IPS DF 4.7 (cell line): Measurements from ENCODE around the gene DNAJC1.

ENCODE experiments used
- DNase-seq: peaks from one replicate; pipeline ENCODE4 v3.0.0-alpha.2; 2013; ENCODE audit warnings: low spot score; ENCODE audit errors: extremely low read depth

DNAJC1 gene

DNA sequence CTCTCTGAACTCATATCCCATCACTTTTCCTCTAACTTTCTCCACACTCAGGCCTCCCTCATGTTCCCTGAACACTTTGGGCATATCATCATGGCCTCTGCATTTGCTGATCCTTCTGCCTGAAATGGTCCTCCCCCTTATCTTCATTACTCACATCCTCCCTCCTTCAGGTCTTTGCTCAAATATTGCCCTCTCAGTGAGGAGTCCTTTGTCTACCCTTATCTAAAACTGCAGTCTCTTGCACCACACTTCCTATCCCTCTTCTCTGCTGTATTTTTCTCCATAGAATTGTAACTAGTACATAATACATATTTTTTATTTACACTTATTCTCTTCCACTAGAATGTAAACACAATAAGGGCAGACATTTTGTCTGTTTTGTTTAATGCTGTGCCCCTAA, 41.7 kb downstream of the DNAJC1 start:
- no peak for DNase-seq

DNA sequence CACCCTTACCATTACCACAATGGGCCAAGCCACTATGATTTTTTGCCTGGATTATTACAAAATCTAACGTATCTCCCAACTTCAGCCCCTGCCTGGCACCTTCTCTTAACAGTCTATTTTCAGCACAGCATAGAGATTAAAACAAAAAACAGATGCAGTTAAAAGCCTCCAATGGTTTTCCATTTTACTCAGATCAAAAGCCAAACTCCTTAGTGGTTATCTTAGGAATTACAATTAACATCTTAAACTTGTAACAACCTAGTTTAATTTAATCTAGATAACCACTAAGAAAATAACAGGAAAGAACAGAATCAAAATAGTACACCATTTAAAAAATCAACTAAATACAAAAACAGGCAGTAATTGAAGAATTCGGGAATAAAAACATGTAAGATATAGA, 43.5 kb downstream of the DNAJC1 start:
- DNase-seq: no peak

DNA sequence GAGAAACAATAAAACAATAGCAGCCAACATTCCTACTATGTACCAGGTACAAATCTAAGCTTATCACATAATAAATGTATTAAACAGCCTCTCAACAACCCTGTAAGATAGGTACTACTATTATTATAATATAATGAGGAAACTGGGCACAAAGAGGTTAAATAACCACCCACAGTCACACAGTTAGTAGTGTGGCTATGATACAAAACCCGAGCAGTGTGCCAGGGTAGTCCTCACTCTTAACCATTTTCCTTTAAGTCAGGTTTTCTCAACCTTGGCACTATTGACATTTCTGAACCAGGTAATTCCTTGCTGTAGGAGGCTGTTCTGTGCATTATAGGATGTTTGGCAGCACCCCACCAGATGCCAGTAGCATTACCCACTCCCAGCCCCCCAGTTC, 48.8 kb downstream of the DNAJC1 start:
- no peak for DNase-seq

DNA sequence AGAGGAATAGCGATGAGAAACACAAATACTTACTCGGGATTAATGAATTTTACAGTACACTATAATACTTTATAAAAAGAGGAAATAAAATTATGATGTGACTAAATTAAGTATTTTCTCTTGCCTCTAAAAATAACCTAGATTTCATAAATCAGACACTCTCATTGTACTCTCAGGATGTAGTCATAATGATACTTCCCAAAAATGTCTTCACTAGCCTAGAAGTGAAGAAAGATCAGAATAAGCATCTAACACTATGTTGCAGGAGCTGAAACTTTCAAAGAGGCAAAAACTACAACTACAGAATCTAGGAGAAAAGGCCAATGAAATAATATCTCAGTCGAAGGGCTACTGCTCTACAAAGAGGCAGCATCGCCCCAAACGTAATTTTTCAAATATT, 49.4 kb downstream of the DNAJC1 start:
- DNase-seq: no peak

DNA sequence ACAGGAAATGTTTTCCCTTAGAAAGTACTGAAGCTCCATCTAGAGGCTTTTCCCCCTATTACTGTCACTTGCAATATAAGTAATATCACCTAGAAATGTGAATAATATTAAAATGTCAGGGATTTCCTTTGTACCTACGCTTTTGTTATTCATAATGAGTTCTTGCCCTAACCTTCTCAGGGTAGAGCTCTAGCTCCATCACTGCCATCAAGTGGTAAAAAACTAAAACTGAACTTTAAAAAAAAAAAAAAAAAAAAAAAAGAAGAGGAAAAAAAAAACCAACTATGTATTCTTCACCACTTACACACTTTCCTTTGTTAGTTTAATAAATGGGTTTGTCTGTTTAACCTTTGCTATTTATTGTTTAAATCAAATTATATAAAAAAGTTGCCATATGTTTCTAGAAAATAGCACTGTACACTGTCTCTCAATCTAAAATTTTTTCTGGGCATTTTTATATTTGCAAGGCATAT, 49.9 kb downstream of the DNAJC1 start:
- DNase-seq: no peak

DNA sequence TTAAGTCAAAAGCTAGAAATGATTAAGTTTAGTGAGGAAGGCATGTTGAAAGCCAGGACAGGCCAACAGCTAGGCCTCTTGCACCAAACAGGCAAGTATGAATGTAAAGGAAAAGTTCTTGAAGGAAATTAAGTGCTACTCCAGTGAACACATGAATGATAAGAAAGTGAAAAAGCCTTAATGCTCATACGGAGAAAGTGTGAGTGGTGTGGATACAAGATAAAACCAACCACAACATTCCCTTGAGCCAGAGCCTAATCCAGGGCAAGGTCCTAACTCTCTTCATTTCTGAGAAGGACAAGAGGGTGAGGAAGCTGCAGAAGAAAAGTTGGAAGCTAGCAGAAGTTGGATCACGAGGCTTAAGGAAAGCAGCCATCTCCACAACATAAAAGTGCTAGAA, 53.0 kb downstream of the DNAJC1 start:
- no peak for DNase-seq

DNA sequence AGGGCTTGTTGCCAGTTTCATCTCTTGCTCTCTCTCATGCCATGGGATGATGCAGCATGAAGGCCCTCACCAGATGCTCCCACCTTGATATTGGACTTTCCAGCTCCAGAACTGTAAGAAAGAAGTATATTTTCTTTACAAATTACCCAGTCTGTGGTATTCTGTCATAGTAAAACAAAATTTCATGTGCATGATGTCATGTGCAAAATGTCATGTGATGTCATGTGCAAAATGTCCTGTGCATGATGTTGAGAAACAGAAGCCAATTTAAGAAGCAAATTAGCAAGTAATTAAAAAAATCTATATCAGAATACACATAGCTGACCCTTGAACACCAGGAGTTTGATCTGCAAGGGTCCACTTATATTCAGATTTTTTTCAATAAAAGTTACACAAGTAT, 56.6 kb downstream of the DNAJC1 start:
- no peak for DNase-seq

DNA sequence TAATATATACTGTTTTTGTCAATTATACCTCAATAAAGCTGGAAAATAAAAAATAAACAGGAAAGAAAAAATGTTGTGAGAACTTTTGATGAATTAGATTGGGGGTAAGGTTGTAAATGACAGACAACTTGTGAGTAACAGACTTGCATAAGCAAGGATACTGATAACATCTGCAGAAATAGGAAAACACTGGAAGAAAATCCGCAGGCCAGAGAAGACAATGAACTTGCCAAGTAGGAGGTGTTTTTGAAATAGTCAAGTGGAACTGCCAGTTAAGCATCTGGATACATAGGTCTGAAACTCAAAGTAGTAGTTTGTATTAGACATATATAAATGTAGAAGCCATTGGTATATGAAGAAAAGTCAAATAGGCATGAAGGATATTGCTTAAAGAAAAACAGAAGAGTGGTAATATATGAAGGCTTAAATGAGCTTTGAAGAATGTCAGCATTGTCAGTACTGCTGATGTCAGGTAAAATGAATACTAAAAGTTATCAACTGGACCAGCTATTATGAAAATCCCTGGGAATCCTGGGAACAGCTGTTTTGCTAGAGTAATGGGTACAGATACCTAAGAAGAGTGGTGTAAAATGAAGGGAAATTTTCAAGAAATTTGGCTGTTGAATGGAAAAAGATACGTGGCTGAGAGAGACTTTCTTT, 58.7 kb downstream of the DNAJC1 start:
- no peak for DNase-seq

DNA sequence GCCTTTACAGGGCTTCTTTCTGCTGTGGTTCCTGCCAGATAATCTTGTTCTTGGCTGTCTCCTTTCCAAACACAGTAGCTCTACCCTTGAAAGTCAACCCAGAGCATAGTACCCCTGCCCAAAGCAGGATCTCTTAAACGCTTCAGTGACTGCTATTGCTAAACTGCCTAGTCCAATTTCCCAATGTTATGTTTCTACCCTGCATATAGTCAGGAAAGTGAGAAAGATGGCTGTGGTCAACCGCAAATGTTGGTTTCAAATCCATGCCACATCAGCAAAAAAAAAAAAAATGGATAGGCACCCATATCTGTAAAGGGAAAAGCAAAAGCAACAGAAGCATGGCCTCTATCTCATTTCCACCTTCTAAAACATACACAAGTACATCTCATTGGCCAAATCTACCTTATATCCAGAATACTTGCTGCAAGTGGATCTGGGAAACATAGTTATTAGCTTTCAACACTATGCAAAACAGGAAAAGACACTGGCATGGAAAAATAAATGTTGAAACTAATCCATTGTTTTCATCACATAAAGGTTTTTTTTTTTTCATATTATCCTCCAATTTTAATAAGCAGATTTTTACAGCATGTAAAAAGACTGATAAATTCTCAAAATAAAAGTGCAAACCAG, 59.8 kb downstream of the DNAJC1 start:
- DNase-seq: no peak

DNA sequence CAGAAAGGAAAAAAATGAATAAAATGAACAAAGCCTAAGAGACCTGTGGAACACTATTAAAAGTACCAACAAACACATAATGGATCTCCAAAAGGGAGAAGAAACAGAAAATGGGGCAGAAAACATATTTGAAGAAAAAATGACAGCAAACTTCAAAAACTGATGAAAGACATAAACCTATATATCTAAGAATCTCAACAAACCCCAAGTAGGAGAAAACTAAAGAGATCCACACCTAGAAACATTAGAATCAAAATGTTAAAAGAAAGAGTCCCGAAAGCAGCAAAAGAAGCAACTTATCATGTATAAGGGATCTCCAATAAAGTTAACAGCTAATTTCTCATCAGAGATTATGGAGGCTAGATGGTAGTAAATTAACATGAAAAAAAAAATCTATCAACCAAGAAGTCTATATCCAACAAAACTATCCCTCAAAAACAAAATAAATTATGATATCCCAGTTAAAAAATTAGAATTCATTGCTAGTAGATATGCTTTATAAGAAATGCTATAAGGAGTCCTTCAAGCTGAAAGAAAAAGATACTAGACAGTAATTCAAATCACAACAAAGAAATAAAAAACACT, 68.0 kb downstream of the DNAJC1 start:
- DNase-seq: no peak

DNA sequence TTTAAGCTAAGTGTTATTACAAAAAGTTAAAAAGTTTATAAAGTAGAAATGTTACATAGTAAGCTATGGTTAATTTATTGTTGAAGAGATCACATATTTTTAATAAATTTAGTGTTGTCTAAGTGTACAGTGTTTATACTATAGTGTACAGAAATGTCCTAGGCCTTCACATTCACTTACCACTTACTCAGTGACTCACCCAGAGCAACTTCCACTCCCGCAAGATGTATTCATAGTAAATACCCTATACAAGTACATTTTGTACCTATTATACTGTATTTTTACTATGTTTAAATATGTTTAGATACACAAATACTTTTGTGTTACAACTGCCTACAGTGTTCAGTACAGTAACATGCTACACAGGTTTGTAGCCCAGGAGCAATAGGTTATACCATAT, 69.2 kb downstream of the DNAJC1 start:
- DNase-seq: no peak

DNA sequence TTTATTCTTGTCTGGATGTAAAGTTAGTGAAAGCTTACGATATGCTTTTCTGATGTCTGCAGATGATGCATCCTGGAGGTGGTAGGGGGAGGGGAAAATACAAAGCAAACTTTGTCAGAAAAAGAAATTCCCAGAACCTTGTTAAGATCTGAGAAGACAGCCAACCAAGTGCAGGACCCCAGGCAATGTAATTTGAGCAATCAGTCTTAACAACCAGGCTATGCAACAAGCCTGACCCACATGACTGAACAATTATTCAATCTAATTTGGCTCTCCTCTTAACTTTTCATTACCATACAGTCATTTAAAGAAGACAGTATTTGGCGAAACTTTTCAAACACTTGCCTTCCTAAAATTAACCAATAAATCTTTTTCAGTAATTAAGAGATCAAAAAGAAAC, 74.5 kb downstream of the DNAJC1 start:
- DNase-seq: no peak

DNA sequence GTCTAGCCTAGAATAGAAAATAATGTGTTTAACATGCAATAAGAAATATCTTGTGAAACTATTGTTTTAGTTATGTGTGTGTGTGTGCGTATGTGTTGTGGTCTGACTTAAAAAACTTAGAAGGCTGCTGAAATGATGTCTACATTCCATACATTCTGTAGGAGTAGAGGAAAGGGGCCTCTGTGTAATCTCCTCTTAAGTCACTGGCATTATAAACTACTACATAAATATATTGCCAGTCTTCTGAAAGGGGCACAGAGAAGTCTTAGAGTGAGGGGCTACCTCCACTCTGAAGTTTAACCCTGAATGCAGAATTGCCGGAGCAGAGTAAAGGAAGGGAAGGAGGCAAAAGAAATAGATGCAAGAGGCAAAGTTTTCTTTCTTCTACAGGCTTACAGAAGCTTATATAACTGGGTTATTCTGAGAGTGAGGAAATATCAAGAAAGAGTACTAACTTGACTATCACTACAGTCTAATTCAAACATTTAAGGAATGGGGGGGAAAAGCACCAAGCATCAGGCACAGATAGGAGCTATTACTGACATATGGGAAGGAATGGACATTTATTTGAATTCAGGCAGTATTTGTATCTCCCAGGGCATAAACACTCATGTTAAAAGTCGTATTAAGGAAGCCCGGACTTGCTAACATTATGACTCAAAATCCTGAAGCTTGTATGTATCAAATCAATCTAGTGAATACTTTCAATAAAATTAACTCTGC, 75.7 kb downstream of the DNAJC1 start:
- no peak for DNase-seq

DNA sequence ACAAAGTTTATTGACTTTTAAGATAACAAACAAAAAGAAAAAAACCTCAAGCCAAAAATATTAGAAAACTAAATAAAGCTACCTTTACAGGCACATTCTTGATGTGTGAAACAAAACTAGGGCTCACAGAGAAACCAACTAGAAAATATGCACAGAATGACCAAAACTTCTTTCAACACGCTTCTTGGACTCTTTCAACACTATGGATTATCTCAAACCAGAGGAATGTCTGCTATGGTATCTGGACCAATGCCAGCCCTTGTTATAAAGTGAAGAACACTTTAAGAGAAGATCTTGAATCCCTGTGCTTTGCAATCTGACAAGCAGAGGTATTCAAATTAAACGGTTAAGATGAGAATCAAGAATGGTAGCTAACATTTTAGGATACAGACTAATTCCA, 76.6 kb downstream of the DNAJC1 start:
- DNase-seq: no peak

DNA sequence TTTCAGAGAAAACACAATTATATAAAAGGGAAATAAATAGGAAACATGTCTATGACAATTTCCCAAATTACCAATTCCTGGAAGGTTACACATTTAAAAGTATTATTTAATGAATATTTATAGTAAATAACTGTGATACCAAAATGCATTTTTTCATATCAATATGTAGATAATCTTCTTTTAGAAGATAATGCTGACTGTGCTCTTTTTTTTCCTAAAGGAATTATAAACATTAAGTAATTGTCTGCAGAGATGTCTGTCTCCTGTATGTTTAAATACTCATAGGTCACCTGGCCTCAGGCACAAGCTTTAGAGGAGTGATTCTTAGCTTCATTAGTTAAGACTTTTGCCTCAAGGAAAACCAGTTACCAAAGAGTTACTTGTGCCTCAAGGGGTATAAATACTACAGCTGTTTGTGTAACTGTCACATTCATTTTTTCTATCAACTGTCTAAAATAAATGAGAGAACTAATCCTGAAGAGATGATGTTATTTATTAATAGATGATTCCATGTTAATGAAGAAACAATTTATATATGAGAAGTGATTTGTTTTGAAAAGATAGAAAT, 77.1 kb downstream of the DNAJC1 start:
- DNase-seq: no peak

DNA sequence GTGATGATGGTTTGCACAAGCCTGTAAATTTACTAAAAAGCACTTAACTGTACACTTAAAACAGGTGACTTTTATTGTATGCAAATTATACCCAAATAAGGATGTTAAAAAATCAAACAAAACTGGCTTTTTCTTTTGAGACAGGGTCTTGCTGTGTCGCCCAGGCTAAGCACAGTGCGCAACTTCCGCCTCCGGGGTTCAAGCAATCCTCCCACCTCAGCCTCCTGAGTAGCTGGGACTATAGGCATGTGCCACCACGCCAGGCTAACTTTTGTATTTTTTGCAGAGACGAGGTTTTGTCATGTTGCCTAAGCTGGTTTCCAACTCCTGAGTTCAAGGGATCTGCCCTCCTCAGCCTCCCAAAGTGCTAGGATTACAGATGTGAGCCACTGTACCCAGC, 77.7 kb downstream of the DNAJC1 start:
- no peak for DNase-seq

DNA sequence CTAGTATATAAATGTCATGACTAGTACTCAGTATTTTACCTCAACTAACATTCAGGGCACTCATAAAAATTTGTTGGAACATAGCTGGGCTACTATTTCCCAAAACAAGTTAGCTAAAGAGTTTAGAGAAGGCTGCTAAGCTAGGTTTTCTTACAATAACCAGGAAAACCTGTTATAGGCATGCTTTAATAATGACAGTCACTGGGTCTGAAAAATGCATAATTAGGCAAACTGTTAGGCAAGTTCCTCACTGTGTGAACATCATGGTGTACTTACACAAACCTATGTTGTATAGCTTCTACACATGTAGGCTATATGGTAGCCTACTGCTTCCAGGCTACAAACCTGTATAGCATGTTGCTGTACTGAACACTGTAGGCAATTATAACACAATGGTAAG, 79.0 kb downstream of the DNAJC1 start:
- DNase-seq: no peak

DNA sequence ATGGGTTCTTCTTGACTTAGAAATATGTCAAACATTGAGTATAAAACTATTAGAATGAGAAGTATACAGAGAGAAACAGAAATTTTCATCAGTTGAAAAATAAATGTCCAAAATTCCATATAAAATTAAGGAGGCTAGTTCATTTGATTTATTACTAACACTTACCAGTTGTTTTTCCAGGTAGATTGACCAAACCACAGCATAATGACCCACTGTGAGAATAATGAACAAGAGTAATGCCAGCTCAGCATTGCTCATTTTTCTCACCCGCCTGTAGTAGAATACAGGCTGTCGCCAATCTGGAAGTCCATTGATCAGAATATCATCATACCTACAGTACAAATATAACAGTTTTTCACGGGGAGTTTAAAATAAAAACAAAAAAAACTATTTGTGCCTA, 82.9 kb downstream of the DNAJC1 start:
- no peak for DNase-seq

DNA sequence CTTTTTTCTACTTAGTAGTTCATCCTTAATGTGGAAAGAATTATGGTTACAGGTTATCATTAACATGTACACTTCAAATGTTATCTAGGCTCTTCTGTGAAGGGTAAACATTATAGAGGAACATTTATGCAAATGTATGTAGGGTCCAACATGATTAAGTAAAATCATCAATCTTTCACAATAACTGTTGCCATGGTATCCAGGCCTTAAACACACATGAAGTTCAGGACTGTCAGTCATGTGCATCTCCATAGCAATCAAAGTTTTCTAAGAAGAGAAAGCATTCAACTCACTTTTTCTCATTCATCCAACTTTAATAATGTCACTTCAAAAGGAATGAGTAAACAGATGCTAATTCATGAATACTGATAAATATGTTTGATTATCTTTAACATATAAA, 83.6 kb downstream of the DNAJC1 start:
- no peak for DNase-seq

DNA sequence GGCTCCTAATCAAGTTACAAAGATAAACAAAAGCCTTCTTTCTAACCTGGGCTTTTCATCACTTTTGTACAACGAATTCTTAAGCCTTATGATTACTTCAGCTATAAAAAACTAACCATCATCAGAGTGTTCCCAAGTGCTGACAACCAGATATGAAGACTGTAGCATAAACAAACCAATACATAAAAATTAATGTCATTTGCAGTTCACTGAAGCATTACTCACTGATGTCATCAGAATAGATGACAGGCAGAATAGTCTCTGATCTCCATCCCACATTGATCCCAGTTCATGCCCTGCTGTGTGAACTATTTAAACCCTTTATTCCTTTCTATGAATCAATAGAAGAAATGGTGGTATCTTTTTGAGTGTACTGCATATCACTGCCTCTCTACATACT, 84.4 kb downstream of the DNAJC1 start:
- DNase-seq: no peak

DNA sequence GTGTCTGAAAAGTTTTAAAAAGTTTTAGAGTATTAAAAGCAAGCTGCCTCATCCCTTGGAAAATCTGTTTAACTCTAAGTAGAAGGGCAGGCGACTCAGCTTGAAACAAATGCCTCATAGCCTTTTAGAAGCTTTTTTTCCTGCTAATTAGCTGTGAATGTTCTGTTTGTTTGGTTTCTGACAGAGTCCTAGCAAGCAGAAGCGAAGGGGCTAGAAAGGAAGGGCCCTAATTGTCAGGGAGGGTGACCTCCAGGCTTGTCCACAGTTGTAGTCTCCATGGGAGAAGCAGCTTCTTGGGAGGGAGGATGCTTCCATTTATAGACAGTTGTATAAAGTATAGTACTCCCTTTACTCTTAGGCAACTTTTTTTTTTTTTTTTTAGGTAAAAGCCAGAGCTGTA, 90.9 kb downstream of the DNAJC1 start:
- DNase-seq: peak; percentile 3

DNA sequence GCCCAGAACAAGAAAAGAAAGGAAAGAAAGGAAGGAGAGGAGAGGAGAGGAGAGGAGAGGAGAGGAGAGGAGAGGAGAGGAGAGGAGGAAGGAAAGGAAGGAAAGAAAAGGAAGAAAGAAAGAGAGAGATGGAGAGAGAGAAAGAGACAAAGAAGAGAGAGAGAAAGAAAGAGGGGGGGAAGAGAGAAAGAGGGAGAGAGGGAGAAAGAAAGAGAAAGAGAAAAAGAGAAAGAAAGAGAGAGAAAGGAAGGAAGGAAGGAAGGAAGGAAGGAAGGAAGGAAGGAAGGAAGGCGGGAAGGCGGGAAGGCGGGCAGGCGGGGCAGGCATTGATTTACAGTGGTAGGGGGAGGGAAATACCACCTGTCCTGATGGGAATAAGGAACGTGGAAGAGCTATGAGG, 92.7 kb downstream of the DNAJC1 start:
- no peak for DNase-seq
